ENCODE results near the gene TTC23.
A peak's percentile ranks its signal among the peaks of the same experiment; 100 is the strongest.

Gene TTC23

DNA sequence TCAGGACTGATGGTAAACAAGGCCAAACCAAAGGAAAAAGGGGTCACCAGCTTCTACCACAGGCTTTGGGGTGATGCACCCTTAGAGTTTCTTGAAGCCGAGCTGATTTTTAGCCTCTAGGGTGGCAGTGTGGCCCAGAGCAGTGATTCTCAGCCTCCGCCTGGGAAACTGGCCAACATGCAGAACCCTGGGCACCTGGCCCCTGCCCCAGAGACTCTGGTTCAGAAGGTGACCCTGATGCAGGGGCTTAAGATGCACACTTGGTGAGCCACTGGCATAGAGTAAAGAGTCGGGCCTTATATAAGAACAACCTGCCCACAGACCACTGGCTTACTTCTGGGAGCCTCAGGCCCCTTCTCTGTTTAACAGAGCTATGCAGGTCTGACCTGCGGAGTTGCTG, 100.0 kb downstream of the TTC23 start:
- DNase-seq (ENCODE audit: low spot score) (peak; percentile 50), ATAC-seq (ENCODE audit: low read depth) (no peak)
- Histone ChIP-seq H3K27ac (ENCODE audit: poor library complexity, severe bottlenecking) (no peak overlapping the region), H3K9me3 (ENCODE audit: severe bottlenecking) (no peaks in the 10 kb centered on the region), H3K27me3 (ENCODE audit: insufficient read depth, poor library complexity, severe bottlenecking) (no peaks in the 10 kb centered on the region), H3K36me3 (ENCODE audit: low read depth) (peaks cover 12% of the 10 kb centered on the region), H3K4me1 (ENCODE audit: insufficient read depth, poor library complexity, severe bottlenecking) (no peaks in the 10 kb centered on the region), H3K4me3 (ENCODE audit: severe bottlenecking) (no peak overlapping the region)
- TF ChIP-seq, protein P1, sequence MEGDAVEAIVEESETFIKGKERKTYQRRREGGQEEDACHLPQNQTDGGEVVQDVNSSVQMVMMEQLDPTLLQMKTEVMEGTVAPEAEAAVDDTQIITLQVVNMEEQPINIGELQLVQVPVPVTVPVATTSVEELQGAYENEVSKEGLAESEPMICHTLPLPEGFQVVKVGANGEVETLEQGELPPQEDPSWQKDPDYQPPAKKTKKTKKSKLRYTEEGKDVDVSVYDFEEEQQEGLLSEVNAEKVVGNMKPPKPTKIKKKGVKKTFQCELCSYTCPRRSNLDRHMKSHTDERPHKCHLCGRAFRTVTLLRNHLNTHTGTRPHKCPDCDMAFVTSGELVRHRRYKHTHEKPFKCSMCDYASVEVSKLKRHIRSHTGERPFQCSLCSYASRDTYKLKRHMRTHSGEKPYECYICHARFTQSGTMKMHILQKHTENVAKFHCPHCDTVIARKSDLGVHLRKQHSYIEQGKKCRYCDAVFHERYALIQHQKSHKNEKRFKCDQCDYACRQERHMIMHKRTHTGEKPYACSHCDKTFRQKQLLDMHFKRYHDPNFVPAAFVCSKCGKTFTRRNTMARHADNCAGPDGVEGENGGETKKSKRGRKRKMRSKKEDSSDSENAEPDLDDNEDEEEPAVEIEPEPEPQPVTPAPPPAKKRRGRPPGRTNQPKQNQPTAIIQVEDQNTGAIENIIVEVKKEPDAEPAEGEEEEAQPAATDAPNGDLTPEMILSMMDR (IDR thresholded peaks at IDR 0.05; ENCODE audit: poor library complexity, severe bottlenecking): no peak

DNA sequence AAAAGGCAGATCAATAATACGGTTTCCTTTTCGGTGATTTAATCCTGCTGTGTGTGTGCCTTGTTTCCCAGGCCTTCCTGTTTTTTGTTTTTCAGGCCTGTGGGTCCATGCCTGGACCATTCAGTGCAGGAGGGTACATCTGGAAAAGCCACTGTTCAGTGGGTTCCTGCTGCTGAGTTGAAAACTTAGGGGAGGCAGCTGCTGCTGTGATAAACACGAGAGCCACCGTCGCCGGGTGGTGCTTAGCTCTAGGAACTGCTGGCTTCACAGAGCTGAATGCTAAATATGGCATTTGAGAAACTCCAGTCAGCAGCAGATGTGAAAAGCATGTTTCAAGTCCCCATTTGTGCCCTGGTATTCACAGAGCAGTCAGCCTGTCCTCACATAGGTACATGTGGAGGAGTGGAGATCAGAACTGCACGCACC, 100.5 kb downstream of the TTC23 start:
- ATAC-seq (ENCODE audit: low read depth) (no peak), DNase-seq (ENCODE audit: low spot score) (peak; percentile 56)
- Histone ChIP-seq H3K4me1 (ENCODE audit: insufficient read depth, poor library complexity, severe bottlenecking) (no peaks in the 10 kb centered on the region), H3K27me3 (ENCODE audit: insufficient read depth, poor library complexity, severe bottlenecking) (no peaks in the 10 kb centered on the region), H3K27ac (ENCODE audit: poor library complexity, severe bottlenecking) (no peak overlapping the region), H3K9me3 (ENCODE audit: severe bottlenecking) (no peaks in the 10 kb centered on the region), H3K36me3 (ENCODE audit: low read depth) (peaks cover 10% of the 10 kb centered on the region), H3K4me3 (ENCODE audit: severe bottlenecking) (no peak overlapping the region)
- TF ChIP-seq, protein P1 (IDR thresholded peaks at IDR 0.05; ENCODE audit: poor library complexity, severe bottlenecking): no peak

DNA sequence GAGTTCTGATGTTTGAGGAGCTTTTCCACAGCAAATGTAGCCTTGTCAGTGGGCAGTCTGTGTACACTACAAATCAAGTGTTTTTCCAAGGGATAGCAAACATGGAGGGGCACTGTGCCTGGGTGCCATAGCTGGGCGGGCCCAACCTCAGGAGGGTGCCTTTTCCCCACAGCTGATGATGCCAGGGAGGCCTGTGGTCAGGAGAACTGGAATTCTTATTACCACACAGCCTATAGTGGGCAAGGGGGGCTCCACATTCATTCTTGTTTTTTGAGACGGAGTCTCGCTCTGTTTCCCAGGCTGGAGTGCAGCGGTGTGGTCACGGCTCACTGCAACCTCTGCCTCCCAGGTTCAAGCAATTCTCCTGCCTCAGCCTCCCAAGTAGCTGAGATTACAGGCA, 102.7 kb downstream of the TTC23 start:
- Histone ChIP-seq H3K27me3 (ENCODE audit: insufficient read depth, poor library complexity, severe bottlenecking) (no peaks in the 10 kb centered on the region), H3K4me1 (ENCODE audit: insufficient read depth, poor library complexity, severe bottlenecking) (no peaks in the 10 kb centered on the region), H3K27ac (ENCODE audit: poor library complexity, severe bottlenecking) (no peak overlapping the region), H3K36me3 (ENCODE audit: low read depth) (no peaks in the 10 kb centered on the region), H3K4me3 (ENCODE audit: severe bottlenecking) (no peak overlapping the region), H3K9me3 (ENCODE audit: severe bottlenecking) (no peaks in the 10 kb centered on the region)
- TF ChIP-seq, protein P1 (IDR thresholded peaks at IDR 0.05; ENCODE audit: poor library complexity, severe bottlenecking): no peak
- ATAC-seq (ENCODE audit: low read depth): no peak
- DNase-seq (ENCODE audit: low spot score): no peak

DNA sequence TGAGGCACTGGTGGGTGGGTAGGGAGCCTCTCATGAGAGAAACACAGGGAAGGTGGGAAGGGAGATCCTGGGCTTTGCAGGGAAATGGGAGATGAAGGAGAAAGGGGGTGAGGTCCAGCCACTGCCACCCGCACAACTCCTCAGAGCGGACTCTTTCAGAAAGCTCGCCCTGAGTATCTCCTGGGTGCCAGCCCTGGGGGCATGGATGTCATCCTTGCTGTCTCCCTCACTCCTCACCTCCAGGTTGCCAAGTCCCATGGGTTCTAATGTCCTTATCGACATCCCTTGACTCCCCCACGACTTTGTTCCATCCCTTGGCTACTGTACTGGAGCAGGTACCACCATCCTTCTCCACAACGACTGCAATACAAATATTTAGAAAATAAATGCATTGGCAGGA, 103.6 kb downstream of the TTC23 start:
- no peaks in the 10 kb centered on the region for H3K36me3 ChIP-seq (ENCODE audit: low read depth)
- H3K4me1 ChIP-seq (ENCODE audit: insufficient read depth, poor library complexity, severe bottlenecking): no peaks in the 10 kb centered on the region
- no peak for DNase-seq (ENCODE audit: low spot score)
- H3K27ac ChIP-seq (ENCODE audit: poor library complexity, severe bottlenecking): no peak overlapping the region
- H3K9me3 ChIP-seq (ENCODE audit: severe bottlenecking): no peaks in the 10 kb centered on the region
- H3K4me3 ChIP-seq (ENCODE audit: severe bottlenecking): no peak overlapping the region
- no peak for ATAC-seq (ENCODE audit: low read depth)
- TF ChIP-seq, protein P1 (IDR thresholded peaks at IDR 0.05; ENCODE audit: poor library complexity, severe bottlenecking): no peak
- no peaks in the 10 kb centered on the region for H3K27me3 ChIP-seq (ENCODE audit: insufficient read depth, poor library complexity, severe bottlenecking)

DNA sequence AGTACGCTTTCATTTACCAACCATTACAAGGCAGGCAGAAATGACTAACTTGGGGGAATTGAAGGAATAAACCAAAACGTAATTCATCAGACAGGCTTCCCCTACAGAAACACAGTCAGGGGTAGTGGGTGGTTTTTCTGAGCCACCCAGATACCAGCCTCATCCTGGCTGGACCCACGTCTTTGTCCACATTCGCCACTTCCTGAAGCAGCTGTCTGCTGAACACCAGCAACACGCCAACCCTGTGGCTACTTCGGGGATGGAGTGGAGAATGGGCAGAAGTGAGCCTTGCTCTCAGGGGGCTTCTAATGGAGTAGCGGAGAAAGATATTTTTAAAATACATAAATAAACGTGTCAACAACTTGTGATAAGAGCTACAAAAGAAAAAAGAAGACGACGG, 104.4 kb downstream of the TTC23 start:
- no peaks in the 10 kb centered on the region for H3K4me1 ChIP-seq (ENCODE audit: insufficient read depth, poor library complexity, severe bottlenecking)
- H3K27me3 ChIP-seq (ENCODE audit: insufficient read depth, poor library complexity, severe bottlenecking): no peaks in the 10 kb centered on the region
- H3K36me3 ChIP-seq (ENCODE audit: low read depth): no peaks in the 10 kb centered on the region
- H3K27ac ChIP-seq (ENCODE audit: poor library complexity, severe bottlenecking): no peak overlapping the region
- no peak overlapping the region for H3K4me3 ChIP-seq (ENCODE audit: severe bottlenecking)
- DNase-seq (ENCODE audit: low spot score) (no peak), ATAC-seq (ENCODE audit: low read depth) (no peak)
- TF ChIP-seq, protein P1 (IDR thresholded peaks at IDR 0.05; ENCODE audit: poor library complexity, severe bottlenecking): no peak
- no peaks in the 10 kb centered on the region for H3K9me3 ChIP-seq (ENCODE audit: severe bottlenecking)
